Measurements from ENCODE around the gene VEZF1.

VEZF1 gene, protein sequence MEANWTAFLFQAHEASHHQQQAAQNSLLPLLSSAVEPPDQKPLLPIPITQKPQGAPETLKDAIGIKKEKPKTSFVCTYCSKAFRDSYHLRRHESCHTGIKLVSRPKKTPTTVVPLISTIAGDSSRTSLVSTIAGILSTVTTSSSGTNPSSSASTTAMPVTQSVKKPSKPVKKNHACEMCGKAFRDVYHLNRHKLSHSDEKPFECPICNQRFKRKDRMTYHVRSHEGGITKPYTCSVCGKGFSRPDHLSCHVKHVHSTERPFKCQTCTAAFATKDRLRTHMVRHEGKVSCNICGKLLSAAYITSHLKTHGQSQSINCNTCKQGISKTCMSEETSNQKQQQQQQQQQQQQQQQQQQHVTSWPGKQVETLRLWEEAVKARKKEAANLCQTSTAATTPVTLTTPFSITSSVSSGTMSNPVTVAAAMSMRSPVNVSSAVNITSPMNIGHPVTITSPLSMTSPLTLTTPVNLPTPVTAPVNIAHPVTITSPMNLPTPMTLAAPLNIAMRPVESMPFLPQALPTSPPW
- total RNA-seq: 46.5 to 55.4 reads per million in 2 donors

GRCh38 chr17:57987581-57988300 is at the start of gene VEZF1:
VEZF1 (minus strand) TSS chr17:57988254; CDS start chr17:57988111, 143 bp downstream.
- peak in 4 of 5 experiments; percentile 69 to 89 (median 73) for DNase-seq

GRCh38 chr17:58032691-58033415 is 44.8 kb upstream of the VEZF1 start:
- DNase-seq: no peak

DNA sequence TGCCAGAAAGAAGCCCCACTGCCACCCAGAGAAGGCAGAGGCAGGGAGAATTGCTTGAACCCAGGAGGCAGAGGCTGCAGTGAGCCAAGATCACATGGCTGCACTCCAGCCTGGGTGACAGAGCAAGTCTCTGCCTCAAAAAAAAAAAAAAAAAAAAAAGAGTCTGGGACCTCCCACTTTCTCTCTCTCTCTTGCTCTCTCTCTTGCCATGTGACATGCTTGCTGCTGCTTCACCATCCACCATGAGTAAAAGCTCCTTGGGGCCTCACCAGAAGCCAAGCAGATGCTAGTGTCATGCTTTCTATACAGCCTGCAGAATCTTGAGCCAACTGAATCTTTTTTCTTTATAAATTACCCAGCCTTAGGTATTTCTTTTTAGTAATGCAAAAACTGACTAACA is 40.5 kb upstream of the VEZF1 start:
- DNase-seq: peak in 1 of 5 experiments; percentile 29

- no peak for DNase-seq
Observed at GRCh38 chr17:58020401-58020800, 32.3 kb upstream of the VEZF1 start.

GRCh38 chr17:58019521-58019920 is 31.5 kb upstream of the VEZF1 start:
- no peak for DNase-seq

- DNase-seq: no peak
Observed at GRCh38 chr17:58019039-58019438, 31.0 kb upstream of the VEZF1 start.

GRCh38 chr17:58010067-58010799 is 22.2 kb upstream of the VEZF1 start:
- DNase-seq: no peak

DNA sequence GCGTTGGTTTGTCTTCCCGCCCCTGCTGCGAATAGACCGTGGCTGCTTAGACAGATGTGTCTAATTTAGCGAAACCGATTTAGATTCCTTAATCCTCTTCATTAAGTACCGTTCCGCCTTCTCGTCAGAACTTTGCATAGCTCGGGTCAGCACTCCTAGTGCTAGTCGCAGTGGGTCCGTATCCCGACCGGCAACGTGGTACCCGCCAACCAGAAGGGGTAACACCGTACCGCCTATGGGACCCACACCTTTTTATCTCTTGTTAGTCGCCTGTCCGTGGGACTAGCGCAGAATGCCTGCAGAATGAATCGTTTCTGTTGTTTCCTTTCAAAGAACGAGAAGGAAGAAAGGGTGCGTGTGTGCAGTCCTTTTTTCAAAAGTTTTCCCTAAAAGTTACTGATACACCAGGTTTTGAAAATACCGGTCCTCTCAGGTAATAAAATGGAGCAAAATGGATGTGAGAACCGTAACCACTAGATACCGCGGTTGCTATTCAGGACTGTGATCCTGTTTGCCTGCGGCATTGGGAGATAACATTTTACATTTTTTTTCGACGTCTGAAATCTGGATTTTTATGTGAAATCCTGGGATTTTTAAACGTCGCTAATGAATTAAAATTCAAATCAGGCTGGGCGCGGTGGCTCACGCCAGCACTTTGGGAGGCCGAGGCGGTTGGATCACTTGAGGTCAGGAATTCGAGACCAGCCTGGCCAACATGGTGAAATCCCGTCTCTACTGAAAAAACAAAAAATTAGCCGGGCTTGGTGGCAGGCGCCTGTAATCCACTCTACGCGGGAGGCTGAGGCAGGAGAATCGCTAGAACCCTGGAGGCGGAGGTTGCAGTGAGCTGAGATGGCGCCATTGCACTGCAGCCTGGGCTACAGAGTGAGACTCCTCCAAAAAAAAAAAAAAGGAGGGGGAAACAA is 20.0 kb upstream of the VEZF1 start:
- DNase-seq: peak in 1 of 5 experiments; percentile 31

DNA sequence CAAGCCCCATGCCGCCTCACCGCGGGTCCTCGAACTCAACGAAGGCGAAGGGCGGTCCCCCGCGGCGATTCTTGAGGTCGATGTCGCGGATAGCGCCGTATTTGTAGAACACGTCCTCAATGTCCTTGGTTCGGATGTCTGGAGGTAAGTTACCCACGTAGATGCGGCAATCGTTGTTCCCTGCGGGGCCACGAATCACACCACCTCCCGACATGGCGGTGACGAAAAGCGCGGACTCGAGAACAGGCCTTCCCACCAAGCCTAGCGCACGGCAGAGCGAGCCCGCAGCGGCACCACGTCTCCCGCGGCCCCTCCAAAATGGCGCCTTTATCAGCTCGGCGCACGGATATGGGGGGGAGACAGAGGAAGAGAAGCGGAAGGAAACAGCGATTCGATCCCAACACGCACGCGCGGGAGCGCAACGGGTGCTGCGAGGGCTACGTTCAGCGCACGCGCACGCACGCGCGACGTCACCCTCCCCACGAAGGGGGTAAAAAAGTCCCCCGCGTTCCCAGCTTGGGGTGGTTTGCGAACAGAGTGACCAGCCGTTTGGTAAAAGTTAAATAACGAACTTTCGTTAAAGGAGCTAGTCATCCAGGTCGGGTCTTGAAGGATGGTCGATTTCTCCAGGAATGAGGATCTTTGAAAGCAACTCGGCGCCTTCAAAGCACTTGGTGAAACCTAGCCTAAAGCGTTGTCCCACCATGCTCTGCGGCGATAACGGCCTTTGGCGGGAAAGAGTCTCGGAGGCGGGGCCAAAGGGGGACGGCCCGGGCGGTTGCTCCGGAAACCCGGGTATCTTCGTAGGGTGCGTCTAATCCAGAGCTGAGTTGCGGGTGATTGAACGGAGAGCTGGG is 19.1 kb upstream of the VEZF1 start, which contains the start of gene SRSF1:
TSS of gene SRSF1 (minus strand) at position 323 of the 857 bp plus-strand sequence. CDS start at position 214, 109 bp downstream.
- peak; percentile 94 to 99 (median 97) for DNase-seq

GRCh38 chr17:58006560-58006923 is 18.5 kb upstream of the VEZF1 start:
- peak; percentile 15 to 57 (median 37) for DNase-seq

- no peak for DNase-seq
Observed at GRCh38 chr17:58005728-58006559, 17.9 kb upstream of the VEZF1 start.

- DNase-seq: no peak
Observed at GRCh38 chr17:58005031-58005727, 17.1 kb upstream of the VEZF1 start.

DNA sequence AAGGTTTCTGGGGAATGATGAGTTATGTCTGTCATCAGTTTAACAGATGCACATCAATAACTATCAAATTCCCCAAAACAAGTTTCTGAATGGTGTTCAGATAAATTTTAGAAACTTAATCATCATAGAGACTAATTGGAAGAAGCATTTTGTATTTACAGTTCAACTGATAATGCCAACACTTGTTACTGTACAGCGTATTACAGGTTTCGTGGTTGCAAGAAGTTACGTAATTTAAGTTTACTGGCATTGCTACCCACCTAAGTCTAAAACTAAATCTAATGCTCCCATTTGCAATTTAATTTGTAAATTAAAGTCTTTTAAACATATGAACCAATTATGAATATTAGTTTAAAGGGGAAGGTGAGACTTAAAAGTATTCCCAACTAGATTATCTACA is 16.0 kb upstream of the VEZF1 start:
- no peak for DNase-seq

- no peak for DNase-seq
Observed at GRCh38 chr17:58002973-58003372, 14.9 kb upstream of the VEZF1 start.

DNA sequence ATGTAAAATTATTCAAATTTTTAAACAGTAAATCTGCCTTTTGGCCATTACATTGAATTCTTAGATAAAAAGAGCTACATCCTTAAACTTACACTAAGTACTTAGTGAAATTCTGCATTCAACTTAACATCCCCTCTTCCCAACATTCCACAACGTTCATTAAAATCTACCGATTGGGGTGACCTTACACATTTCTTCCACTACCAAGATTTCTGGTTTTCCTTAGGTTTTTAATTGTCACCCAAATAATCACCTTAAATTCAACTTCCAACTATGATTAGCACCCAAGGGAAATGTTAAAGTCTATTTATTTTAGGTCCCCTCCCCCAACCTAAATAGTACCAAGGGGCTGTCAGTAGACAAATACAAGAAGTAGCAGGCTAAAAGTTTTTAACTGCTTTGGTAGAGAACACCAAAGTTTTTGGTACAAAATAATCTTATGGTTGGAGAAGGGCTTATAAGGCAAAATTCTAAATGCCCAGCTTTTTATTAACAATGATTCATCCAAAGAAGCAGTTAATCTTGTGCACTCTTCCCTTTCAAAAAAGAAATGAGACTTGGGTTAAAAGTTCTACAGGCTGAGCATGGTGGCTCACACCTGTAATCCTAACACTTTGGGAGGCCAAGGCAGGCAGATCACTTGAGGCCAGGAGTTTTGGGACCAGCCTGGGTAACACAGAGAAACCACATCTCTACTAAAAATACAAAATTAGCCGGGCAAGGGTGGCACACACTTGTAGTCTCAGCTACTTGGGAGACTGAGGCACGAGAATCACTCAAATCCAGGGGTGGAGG is 14.3 kb upstream of the VEZF1 start:
- DNase-seq: no peak

GRCh38 chr17:58001461-58002124 is 13.5 kb upstream of the VEZF1 start:
- DNase-seq: no peak

GRCh38 chr17:57999496-58000017 is 11.5 kb upstream of the VEZF1 start:
- DNase-seq: peak in 2 of 5 experiments; percentile 50 to 72
